Stimulated activated CD8-positive, alpha-beta memory T cell treated with anti-CD3 and anti-CD28 coated beads, Interleukin-15, amount 100 ng/mL, for 24 hours (primary cell): ENCODE results near the gene ASB18.

Experiments used
- DNase-seq: peaks from one replicate; pipeline ENCODE4 v3.0.0-alpha.2; 2020; ENCODE audit warnings: low read depth

The ASB18 gene

GRCh38 chr2:236241181-236242056 lies 22.8 kb downstream of the ASB18 start:
- DNase-seq = no peak

- DNase-seq = no peak
Observed at GRCh38 chr2:236240228-236240990, 23.8 kb downstream of the ASB18 start.

- DNase-seq = no peak
Observed at GRCh38 chr2:236239276-236240065, 24.7 kb downstream of the ASB18 start.

GRCh38 chr2:236238751-236239150 lies 25.5 kb downstream of the ASB18 start:
- DNase-seq = no peak

GRCh38 chr2:236237468-236238190 lies 26.6 kb downstream of the ASB18 start:
- no peak for DNase-seq

- DNase-seq = no peak
Observed at GRCh38 chr2:236236559-236237452, 27.4 kb downstream of the ASB18 start.

- no peak for DNase-seq
Observed at GRCh38 chr2:236229186-236229585, 35.0 kb downstream of the ASB18 start.

GRCh38 chr2:236223675-236224074 lies 40.5 kb downstream of the ASB18 start:
- DNase-seq = no peak

GRCh38 chr2:236221798-236222197 lies 42.4 kb downstream of the ASB18 start:
- DNase-seq = no peak

- no peak for DNase-seq
Observed at GRCh38 chr2:236219411-236219810, 44.8 kb downstream of the ASB18 start.

GRCh38 chr2:236217926-236218325 lies 46.3 kb downstream of the ASB18 start:
- no peak for DNase-seq

GRCh38 chr2:236216711-236217110 lies 47.5 kb downstream of the ASB18 start:
- DNase-seq = no peak

GRCh38 chr2:236215761-236216333 lies 48.4 kb downstream of the ASB18 start:
- DNase-seq = no peak

GRCh38 chr2:236215196-236215595 lies 49.0 kb downstream of the ASB18 start:
- no peak for DNase-seq

- DNase-seq = no peak
Observed at GRCh38 chr2:236214376-236214995, 49.7 kb downstream of the ASB18 start.

GRCh38 chr2:236211296-236211695 lies 52.9 kb downstream of the ASB18 start:
- DNase-seq = no peak

- DNase-seq = no peak
Observed at GRCh38 chr2:236210536-236210935, 53.7 kb downstream of the ASB18 start.

- DNase-seq = no peak
Observed at GRCh38 chr2:236209996-236210395, 54.2 kb downstream of the ASB18 start.

- no peak for DNase-seq
Observed at GRCh38 chr2:236209535-236209934, 54.7 kb downstream of the ASB18 start.
